Right lobe of liver (tissue), 4 donors: ENCODE data around the gene DENND4A.

Experiments used
- POLR2A ChIP-seq: fragments of 450-650 bp; IDR thresholded peaks from one replicate; pipeline ENCODE4 v1.6.1; 2017; ENCODE audit warnings: antibody characterized with exemption, mild to moderate bottlenecking
- TF ChIP-seq, protein P1 (sequence below), 4 donors: fragments of 200-600 bp in 3 of 4; fragments of 450-650 bp in 1 of 4; IDR thresholded peaks; one replicate each; pipeline versions ENCODE4 v1.5.1 to v1.8.0; 2016 to 2022; ENCODE audit warnings: antibody characterized with exemption in 4 of 4, mild to moderate bottlenecking in 2 of 4
- donor health status: DM: no; HTN: no; CAD: no.
- donor health status: DM: no; HTN: no; CAD: no.
- donor health status: DM: no; HTN: yes; CAD: no.

DNA sequence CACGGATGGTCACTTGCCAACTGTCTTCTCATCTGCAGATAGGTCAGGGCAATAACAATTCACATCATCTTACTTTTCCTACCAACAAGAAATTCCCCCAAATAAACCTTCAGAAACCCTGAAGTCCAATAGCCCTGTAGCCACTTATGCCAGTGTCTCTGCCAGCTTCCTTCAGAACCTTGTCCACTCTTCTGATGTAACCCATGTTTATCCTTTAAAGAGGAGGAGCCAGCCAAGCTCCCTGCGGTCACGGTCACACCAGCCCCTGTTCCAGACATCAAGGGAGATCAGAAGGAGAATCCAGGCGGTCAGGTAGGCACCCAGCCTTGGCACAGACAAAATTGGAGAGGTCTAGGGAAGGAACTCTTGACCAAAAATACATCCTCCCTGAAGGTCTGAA lies 146.7 kb downstream of the DENND4A start:
- TF ChIP-seq, protein P1, sequence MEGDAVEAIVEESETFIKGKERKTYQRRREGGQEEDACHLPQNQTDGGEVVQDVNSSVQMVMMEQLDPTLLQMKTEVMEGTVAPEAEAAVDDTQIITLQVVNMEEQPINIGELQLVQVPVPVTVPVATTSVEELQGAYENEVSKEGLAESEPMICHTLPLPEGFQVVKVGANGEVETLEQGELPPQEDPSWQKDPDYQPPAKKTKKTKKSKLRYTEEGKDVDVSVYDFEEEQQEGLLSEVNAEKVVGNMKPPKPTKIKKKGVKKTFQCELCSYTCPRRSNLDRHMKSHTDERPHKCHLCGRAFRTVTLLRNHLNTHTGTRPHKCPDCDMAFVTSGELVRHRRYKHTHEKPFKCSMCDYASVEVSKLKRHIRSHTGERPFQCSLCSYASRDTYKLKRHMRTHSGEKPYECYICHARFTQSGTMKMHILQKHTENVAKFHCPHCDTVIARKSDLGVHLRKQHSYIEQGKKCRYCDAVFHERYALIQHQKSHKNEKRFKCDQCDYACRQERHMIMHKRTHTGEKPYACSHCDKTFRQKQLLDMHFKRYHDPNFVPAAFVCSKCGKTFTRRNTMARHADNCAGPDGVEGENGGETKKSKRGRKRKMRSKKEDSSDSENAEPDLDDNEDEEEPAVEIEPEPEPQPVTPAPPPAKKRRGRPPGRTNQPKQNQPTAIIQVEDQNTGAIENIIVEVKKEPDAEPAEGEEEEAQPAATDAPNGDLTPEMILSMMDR (IDR thresholded peaks at IDR 0.05): no peak
- TF ChIP-seq POLR2A: no peak
